MM.1S (cell line): ENCODE results near the gene SLC44A1.

Experiments used
- CTCF ChIP-seq: fragments of 300-600 bp; sonication (generic); IDR thresholded peaks from 2 replicates; pipeline ENCODE4 v1.5.1; 2016; ENCODE audit warnings: antibody characterized with exemption, low read length, mixed read lengths
- EZH2 ChIP-seq: fragments of 300-600 bp; sonication (generic); optimal IDR thresholded peaks from 2 replicates; pipeline ENCODE3; 2017; ENCODE audit warnings: low read depth, mild to moderate bottlenecking, antibody characterized with exemption, low read length, mixed read lengths

- no peak for TF ChIP-seq CTCF
- TF ChIP-seq EZH2 = no peak
Measured at GRCh38 chr9:105333811-105334210, 89.4 kb downstream of the SLC44A1 start.
